Activated CD4-positive, alpha-beta T cell treated with anti-CD3 and anti-CD28 coated beads, Interleukin-2, amount 50 U/mL, for 16 hours (primary cell): ENCODE data around the gene NDUFA8.

Source experiments
- DNase-seq: peaks from one replicate; pipeline ENCODE4 v3.0.0-alpha.2; 2020

NDUFA8 gene

DNA sequence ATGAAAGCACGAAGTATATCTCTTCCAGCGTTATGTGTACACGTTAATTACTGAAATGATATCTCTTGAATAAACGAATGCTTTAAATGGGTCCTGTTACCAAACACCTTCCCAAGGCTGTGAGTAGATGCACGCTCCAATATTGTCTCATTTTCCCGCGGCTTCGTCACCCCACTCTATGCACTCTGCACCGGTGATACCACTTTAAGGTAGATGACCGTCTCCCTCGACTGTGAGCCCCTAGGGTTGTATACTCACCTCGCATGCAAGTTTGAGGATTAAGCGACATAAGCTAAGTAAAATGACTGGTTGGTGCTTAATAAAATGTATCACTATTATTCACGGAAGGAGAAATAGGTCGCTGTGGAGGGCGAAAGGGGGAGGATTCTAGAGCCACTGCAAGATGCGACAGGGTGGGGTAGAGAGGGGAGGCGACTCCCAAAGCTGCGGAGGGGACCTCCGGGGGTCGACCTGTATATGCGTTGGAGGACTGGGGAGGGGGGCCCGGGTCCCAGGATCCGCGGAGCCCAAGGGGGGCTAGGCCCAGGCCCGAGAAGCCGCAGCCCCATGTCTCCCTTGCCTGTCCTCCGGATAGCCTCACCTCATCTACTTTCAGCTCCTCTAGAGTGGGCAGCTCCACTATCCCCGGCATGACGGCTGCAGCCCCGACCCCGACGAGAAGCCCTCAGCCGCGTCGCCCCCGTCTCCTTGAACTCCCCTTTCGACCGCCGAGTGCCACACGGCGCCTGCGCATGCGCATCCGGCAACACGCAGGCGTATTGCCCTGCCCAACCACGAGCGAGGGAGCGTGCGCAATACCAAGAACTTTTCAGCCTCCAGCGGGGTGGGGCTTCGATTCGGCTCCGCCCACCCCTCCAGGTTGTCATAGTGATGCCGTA is at the start of gene NDUFA8, which contains the start of gene MORN5:
Gene NDUFA8 (minus strand): TSS at position 754 of the 899 bp plus-strand sequence. CDS start 102 bp downstream, at position 652.
Gene MORN5 (plus strand): TSS at position 883 of the 899 bp plus-strand sequence. CDS start 65 bp downstream, outside the sequence.
- peak; percentile 96 for DNase-seq

DNA sequence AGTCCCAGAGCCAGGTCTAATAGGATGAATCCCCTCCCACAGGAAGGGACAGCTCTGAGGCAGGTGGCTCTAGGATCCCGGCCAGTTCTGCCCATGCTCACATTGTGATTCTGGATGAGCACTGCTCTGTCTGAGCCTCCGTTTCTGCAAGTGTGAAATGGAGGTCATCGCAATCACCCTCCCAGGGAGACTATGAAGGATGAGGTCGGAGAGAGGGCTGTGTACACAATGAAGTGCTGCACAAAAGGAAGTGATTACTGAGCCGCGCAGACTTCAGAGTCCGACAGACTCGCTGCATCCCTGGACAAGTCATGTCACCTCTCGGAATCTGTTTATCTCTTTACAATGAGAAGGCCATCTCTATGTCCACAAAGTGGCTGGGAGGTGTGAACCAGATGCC is 47.5 kb upstream of the NDUFA8 start:
- DNase-seq: no peak

DNA sequence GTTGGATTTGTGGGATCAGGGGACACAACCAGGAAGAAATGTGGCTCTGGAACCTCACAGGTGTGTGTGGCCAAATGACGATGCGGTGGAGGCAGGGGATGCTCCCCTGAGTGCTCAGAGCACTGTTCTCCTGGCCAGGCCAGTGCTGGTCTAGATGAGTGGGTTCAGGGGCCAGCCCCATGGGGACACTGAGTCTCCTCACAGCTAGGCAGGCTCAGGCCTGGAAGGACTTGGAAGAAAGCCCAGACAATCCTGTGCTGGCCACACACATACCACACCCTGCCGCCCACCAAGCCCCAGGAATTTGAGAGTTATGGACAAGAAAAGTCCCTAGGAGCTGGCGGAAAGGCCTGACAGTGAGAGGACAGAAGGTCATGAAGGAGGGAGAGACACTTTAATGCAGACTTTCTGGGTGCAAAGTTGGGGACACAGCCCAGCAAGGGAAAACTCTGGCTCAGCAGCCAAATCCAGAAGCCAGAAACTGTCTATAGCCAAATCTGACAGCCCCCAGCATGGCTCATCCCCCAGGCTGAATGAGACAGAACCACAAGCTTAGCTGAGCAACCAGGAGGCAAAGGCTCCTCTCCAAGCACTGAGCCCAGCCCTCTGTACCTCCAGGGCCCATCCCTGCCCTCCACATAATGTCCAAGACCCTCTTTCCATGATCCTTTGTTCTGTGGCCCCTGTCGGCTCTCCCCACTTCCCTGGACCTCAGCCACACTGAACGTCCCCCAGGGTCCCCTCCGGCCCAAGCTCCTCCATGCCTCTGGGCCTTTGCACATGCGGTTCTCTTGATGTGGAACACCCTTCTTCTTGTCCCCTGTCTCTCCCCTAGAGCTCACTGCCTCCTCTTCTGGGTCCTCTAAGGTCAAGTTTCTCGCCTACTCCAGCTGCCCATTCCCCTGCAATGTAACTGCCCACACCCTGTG is 46.8 kb upstream of the NDUFA8 start:
- no peak for DNase-seq

DNA sequence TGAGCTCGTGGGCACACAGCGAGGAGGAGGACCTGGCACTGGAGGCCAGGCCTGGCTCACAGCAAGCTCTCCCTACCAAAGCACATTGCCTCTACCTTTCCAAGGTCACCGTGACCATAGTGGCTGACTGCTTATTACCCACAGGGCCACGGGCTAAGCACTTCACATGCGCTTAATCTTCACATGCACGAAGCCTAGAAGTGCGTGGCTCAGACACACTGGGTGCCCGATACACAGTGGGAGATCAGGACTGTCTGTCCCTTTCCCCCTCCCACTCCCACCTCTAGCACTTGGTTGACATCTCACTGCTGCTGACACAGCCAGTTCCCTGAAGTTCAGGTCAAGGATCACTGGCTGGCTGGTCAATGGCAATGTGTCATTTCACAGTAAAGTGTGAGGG is 45.6 kb upstream of the NDUFA8 start:
- no peak for DNase-seq

DNA sequence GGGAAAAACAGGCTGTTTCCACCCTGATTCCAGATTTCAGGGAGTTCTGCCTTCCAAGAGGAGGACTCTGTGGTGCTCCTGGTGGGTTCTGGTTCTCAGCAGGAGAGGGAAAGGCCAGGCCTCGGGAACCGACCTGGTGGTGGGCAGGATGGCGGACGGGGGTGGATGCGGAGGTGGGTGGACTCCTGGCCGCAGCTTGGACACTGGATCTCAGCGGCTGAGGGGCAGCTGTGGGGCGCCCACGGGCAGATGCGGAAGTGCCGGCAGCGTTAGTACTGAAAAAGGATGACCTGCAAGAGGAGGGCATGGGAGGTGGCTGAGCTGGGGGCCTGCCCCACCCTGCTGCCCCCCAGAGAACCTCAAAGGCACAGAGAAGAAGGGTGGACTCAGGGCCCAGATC is 44.9 kb upstream of the NDUFA8 start:
- no peak for DNase-seq

DNA sequence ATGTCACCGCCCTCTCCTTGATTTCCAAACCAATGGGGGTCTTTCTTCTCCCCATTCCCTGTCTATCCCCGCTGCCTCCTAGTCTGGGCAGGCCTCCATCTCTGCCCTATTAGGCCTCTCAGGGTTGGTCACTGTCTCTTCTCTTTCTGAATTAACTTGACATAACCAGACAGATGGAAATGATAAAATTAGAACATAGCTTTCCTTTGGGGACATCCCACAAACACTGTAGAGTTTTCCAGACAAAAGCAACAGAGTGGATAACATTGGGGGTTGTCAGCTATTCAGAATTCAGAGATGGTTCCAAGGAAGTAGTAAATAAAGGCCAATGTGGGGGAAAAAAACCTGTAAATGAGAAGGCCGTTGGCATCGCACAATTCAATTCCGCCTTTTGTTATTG is 44.5 kb upstream of the NDUFA8 start:
- no peak for DNase-seq

DNA sequence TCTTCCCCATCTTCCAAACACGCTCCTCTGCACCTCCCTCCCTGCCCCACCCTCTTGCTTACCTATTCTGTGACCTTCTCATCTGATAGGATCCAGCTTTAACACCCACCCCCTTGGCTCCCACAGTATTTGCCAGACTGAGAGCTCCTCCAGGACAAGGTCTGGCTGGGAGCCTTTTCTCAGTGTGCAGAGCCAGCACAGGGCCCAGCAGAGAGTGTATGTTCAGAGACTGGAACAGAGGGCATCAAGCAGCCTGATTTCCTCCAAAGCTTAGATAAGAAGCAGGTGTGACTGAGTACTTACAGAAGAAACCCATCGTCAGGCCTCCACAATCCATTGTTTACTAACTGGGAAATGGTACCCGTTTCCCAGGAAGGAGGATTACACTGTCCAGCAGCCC is 42.5 kb upstream of the NDUFA8 start:
- no peak for DNase-seq

DNA sequence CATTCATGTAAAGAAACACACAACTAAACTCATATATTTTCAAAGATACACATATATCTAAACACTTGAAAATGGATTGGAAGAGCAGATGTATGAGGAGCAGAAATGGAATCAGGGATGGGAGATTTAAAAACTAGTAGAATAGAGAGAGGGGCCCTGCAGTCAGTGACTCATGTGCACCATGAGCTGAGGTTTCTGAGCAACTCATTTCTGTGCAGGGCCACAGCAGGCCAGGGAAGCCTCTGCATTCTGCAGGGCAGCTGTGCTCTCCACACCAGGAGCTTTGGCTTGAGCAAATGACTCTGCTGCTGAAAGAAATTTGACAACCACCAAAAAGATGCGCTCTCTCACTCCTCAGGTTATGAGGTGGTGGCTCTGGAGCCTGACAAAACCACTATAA is 42.1 kb upstream of the NDUFA8 start:
- no peak for DNase-seq

DNA sequence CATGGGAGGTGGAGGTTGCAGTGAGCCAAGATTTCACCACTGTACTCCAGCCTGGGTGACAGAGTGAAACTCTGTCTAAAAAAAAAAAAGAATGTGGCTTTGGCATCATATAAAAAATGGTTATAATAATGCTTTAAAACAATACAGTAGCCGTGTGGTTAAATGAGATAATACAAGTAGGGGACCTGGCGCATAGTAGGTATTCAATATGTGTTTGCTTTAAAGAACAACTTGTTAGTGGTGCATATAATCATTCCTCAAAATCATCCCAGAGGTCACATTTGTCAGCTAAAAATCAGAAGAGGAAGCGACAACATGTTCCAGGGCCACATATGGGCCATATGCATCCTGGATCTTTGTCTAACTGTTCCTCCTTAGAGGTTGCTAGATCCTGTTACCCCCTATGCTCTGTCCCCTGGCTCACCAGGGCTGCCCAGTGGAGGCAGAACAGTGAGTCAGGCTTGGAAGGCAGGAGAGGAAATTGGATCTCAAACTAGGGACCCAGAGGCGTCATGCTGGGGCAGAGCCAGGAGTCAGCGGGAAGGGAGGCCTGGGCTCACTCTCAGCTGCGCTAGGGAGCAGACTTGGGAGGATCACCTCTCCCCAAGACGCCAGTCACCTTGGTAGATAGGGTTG is 41.5 kb upstream of the NDUFA8 start:
- no peak for DNase-seq

DNA sequence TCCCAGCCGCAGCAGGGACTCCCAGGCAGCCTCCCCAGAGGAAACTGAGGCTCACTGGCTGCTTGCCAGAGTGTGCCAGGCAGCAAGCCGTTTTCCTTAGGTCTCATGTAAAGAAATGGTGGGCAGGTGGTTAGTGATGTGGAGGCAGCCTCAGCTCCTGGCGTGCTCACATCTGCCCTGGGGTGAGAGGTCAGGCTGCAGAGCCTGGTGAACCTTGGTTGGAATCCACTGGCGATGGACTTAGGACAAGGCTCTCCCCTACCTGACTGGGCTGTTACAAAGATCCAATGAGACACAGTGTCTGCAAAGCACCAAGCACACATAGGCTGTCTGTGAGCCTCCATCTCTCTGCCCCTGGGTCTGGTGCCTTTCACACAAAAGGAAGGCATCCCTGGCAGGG is 38.3 kb upstream of the NDUFA8 start:
- no peak for DNase-seq

DNA sequence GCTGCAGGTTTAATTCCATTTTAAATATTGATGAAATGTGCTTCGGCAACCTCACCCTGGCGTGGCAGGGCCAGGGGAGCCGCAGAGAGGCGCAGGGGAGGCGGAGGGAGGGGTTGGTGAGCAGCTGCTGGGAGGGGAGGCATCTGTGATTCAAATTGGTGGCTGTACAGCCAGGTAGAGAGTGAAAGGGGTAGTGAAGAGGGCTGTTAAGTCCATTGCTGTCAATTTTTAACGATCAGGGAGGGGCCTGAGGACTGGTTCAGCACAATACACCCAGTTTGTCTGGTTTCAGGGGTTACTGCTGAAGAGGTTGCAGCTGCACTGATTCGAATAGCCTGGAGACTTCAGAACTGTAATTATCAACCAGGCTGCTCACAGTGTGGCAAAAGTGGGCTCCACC is 37.8 kb upstream of the NDUFA8 start:
- no peak for DNase-seq

DNA sequence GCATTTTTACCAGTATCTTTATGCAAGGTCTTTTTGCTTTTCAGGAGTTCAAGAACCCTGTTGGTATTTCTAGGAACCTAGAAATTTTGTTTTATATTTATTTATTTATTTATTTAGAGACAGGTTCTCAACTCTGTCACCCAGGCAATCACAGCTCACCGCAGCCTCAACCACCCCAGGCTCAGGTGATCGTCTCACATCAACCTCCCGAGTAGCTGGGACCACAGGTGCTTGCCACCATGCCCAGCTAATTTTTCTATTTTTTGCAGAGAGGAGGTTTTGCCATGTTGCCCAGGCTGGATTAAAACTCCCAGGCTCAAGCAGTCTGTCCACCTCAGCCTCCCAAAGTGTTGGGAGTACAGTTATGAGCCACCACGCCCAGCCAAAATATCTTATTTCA is 36.3 kb upstream of the NDUFA8 start:
- DNase-seq: no peak

DNA sequence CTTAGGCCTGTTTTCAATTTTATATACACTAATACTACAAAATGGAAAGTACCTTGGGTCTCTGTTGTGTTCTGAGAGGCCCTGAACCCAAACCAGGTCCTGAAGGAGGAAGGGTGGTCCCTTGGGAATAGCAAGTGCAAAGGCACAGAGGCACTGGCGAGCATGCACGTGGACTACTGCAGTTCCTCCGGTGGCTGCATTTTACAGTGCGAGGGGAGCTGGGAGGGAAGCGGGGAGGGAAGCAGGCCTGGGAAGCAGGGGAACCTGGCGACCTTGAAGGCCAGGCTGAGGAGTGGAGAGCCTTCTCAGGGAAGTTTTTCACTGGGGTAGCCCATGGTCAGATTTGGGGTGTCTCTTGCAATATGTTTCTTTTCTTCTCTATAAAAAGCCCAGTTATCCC is 34.1 kb upstream of the NDUFA8 start:
- no peak for DNase-seq

DNA sequence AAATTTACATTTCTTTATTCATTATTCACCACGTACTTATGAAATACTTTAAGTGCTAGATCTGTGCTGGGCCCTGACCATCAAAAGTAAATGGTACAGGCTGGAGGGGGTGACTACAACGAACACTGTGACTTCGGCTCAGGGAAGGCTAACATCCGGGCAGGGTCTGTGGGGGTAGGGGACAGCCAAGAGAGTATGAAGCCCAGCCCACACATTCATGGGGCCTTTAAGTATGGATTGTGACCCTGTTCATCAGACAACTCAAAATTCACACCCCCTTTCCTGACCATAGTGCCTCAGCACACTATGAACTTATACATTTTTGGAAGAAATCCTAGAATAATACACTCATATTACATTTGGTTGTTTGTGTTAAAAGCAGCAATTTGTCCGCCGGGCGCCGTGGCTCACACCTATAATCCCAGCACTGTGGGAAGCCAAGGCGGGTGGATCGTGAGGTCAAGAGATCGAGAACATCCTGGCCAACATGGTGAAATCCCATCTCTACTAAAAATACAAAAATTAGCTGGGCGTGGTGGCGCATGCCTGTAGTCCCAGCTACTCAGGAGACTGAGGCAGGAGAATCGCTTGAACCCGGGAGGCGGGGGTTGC is 33.4 kb upstream of the NDUFA8 start:
- DNase-seq: no peak

DNA sequence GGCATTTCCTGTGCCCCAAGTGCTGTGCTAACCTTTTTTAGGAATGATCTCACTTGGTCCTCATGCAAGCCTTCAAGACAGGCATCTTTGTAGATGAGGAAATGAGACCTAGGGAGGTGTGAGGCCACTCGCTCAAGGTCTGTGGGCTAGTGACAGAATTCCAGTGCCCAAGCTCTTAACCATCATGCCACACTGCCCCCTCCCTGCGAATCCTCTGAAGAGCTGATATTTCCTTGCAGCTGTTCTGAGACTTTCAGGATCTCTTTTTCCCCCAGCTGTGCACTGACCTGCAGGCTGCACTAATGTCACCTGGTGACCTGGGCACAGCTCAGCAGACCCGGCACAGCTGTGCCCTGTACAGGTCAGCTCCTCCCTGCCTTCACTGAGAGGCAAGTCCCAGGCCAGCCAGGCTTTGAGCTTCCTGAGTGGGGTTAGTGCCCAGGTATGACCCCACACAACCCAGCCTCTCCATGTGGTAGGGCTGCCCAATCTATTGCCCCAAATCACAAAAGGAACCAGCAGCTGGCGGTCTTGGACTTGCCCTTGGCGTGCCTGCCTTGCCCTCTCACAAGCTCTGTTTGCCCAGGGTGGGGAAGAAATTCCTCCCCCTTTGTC is 32.8 kb upstream of the NDUFA8 start:
- no peak for DNase-seq

DNA sequence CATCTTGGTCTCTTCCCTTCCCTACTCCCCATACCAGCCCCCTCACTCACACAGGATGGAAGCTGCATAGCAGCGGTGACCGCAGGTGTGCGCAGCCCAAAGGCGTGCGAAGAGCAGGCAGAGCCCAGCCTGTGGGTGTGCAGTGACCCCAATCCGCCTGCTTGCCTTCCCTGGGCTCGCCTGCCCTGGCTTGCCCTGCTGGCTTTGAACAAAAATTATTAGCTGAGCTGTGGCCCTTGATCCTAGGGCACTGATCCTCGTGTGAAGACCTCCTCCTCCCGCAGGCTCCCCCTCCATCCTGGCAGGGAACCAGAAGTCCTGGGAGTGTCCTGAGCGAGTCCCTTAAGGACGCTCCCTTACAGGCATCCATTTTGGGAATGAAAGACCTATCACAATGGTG is 32.0 kb upstream of the NDUFA8 start:
- no peak for DNase-seq

DNA sequence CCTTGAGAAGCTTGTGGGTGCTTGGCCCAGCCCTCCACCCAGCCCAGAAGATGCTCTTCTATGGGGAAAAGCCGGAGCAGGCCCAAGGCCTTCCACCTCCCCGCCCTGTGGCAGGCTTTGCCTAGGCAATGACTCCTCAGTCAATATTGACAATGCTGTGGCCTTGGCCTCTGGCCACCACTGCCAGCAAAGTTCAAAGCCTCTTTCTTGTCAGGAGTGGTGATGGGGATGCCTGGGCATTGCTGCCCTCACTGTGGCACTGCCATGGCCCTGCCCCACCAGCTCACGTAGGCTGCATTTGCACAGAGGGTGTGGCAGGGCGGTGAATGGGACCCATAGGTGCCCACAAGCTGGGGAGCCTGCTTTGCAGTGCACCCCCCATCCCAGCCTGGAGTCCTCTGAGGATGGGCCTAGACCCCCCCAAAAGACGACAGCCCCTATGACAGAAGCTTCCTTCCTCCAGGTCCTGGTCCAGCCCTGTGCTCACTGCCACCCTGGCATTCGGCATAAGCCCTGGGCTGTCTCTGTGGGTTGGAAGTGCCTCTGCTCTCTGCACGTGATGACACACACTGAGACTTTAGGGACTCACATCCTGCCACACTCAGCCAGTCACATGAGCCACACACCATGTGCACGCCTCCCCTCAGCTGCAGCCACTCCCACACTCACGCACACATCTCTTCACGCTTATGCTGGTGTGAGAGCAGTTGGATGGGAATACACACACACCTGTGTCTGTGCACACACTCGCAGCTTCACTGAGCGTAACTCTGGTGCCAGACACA is 31.2 kb upstream of the NDUFA8 start:
- DNase-seq: peak; percentile 38

DNA sequence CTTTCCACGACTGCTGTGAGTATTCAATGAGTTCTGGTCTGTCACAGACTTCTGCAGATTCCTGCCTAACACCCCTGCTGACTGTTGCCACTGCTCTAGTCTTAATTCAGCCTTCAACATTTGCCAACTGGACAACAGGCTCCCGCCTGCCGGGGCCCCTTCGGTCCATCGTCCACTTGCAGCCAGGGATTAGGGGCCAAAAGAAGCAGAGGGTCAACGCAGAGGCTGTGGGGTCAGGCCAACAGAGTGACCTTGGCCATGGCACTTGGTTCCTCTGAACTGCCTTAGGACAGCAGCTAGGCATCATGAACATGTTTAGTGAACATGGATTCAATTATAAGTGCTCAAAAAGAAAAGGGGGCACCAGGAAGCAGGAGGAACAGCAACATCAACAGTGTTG is 28.8 kb upstream of the NDUFA8 start:
- no peak for DNase-seq

DNA sequence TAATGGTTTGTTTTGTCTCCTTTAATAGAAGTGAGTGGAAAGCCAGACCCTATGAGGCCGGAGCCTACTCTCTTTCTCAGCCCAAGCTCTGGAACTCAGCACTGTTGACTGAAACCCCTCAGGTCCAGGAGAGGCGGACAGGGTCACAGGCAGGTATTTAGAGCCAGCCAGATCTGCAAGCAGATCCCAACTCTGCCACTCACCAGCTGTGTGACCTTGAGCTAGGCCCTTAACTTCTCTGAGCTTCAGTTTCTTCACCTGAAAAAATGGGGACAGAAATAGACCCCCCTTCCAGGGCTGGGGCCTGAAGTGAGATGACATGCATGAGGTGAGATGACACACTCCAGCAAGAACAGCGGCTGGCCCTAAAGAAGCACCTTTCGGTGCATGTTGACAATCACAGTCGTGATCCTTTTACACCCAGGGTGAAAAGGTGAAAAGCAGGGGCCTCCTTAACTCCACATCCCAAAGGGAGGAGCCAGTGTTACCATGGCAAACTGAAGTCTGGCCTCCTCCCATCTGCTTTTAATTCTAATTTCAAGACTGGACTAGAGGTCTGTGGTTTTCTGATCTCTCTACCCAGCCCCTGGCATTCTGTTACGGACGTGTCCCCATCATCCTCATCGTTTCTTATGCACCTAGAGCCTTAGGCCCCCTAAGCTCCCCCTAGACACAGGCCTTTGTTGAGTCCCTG is 27.3 kb upstream of the NDUFA8 start:
- no peak for DNase-seq

DNA sequence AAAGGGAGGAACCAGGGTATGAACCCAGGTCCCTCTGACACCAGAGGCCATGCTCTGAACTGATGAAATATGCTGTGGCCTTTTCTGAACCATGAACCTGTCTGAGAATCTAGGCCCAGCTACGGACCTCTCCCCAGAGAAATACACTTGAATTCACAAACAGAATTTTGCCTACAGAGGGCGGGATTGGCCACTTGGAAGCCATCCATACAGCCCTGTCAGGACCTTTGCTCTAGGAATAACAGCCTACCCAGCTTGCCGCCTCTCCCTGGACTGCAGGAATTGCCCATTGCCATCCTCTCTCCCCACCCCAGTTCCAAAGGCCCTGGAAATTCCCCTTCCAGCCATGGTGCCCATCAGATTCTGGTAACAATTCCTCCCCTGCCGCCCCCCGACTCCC is 26.7 kb upstream of the NDUFA8 start:
- no peak for DNase-seq

DNA sequence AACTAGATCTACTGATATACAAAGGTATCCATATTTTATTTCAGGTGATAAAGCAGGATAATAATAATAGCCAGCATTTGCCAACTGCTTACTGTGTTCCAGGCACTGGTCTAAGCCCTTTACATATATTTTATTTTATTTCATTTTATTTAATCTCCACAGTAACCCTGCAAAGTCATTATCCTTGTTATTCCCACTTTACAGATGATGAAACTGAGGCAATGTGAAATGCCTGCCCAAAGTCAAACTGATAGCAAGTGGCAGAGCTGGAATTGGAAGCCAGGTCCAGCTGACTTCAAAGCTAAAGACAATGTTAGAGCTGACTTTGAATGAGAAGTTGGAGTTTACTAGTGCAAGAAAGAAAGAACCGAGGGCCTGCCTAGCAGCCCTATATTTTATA is 25.0 kb upstream of the NDUFA8 start:
- DNase-seq: no peak
